Neural cell (in vitro differentiated cells): ENCODE measurements around the gene TSPAN11. TPM values are rescaled to one million over a fixed set of nuclear protein-coding genes. Genes with fewer than 3 reads are reported as not detected.

Source experiments
- H2AFZ ChIP-seq: fragments of 200-600, 300-800 bp; sonication (generic), shearing (Covaris generic); 2 replicates; pipeline ENCODE4 v1.6.0; 2014; ENCODE audit warnings: low read depth, mild to moderate bottlenecking, antibody characterized with exemption, low read length, moderate library complexity
- H3F3A ChIP-seq: fragments of 200-600 bp; shearing (Covaris generic); 2 replicates; pipeline ENCODE4 v1.6.1; 2016; ENCODE audit warnings: mild to moderate bottlenecking, moderate library complexity, mixed read lengths, antibody characterized with exemption, low read length; ENCODE audit not compliant: insufficient read depth, poor library complexity, severe bottlenecking
- H3K27ac ChIP-seq: fragments of 200-600, 300-800 bp; sonication (generic), shearing (Covaris generic); 2 replicates; pipeline ENCODE4 v1.5.1; 2014; ENCODE audit warnings: mild to moderate bottlenecking, low read length, moderate library complexity
- H3K27me3 ChIP-seq: fragments of 300-800, 200-600 bp; sonication (generic), shearing (Covaris generic); 2 replicates; pipeline ENCODE4 v1.6.0; 2014; ENCODE audit warnings: mild to moderate bottlenecking, low read depth, low read length, moderate library complexity; ENCODE audit not compliant: insufficient read depth
- H3K36me3 ChIP-seq: fragments of 300-800, 200-600 bp; sonication (generic), shearing (Covaris generic); 2 replicates; pipeline ENCODE4 v1.5.1; 2014; ENCODE audit warnings: mild to moderate bottlenecking, antibody characterized with exemption, low read length, moderate library complexity; ENCODE audit not compliant: insufficient read depth
- H3K4me2 ChIP-seq: fragments of 300-800, 200-600 bp; sonication (generic), shearing (Covaris generic); 2 replicates; pipeline ENCODE4 v1.6.0; 2014; ENCODE audit warnings: mild to moderate bottlenecking, low read length
- H3K4me3 ChIP-seq: fragments of 300-800, 200-600 bp; sonication (generic), shearing (Covaris generic); 2 replicates; pipeline ENCODE4 v1.5.1; 2014; ENCODE audit warnings: mild to moderate bottlenecking, low read length, moderate library complexity
- H3K79me2 ChIP-seq: fragments of 200-600 bp; shearing (Covaris generic); replicated peaks from 2 replicates; pipeline ENCODE4 v1.6.0; 2014; ENCODE audit warnings: mild to moderate bottlenecking, low read length, moderate library complexity; ENCODE audit not compliant: insufficient read depth
- H3K9ac ChIP-seq: fragments of 300-800, 200-600 bp; sonication (generic), shearing (Covaris generic); 2 replicates; pipeline ENCODE4 v1.6.1; 2016; ENCODE audit warnings: mild to moderate bottlenecking, low read length, mixed read lengths
- H3K9me2 ChIP-seq: fragments of 200-600 bp; shearing (Covaris generic); 2 replicates; pipeline ENCODE4 v1.6.1; 2016; ENCODE audit warnings: mild to moderate bottlenecking, low read length, mixed read lengths; ENCODE audit not compliant: insufficient read depth
- H3K9me3 ChIP-seq: fragments of 200-600, 300-800 bp; sonication (generic), shearing (Covaris generic); 2 replicates; pipeline ENCODE4 v1.6.1; 2016; ENCODE audit warnings: mild to moderate bottlenecking, mixed run types, low read length, moderate library complexity, mixed read lengths
- H4K20me1 ChIP-seq: fragments of 200-600 bp; shearing (Covaris generic); 2 replicates; pipeline ENCODE4 v1.6.1; 2016; ENCODE audit warnings: mild to moderate bottlenecking, mixed run types; ENCODE audit not compliant: insufficient read depth
- EP300 ChIP-seq: fragments of 450-650 bp; conservative IDR thresholded peaks from 2 replicates; pipeline ENCODE4 v1.6.1; 2014; ENCODE audit warnings: antibody characterized with exemption, mild to moderate bottlenecking, moderate library complexity; ENCODE audit not compliant: poor library complexity, severe bottlenecking
- EZH2 ChIP-seq: fragments of 200-600, 300-800 bp; shearing (Covaris generic), sonication (generic); IDR thresholded peaks from 2 replicates; pipeline ENCODE4 v1.6.1; 2014; ENCODE audit warnings: antibody characterized with exemption, low read length, borderline replicate concordance, mild to moderate bottlenecking; ENCODE audit not compliant: insufficient read depth, poor library complexity, severe bottlenecking
- MXI1 ChIP-seq: fragments of 450-650 bp; conservative IDR thresholded peaks from 2 replicates; pipeline ENCODE4 v1.6.1; 2014; ENCODE audit warnings: antibody characterized with exemption, mild to moderate bottlenecking; ENCODE audit not compliant: poor library complexity, severe bottlenecking
- POLR2AphosphoS5 ChIP-seq: IDR thresholded peaks from 2 replicates; pipeline ENCODE4 v1.6.1; 2012
- RAD21 ChIP-seq: fragments of 450-650 bp; conservative IDR thresholded peaks from 2 replicates; pipeline ENCODE4 v1.6.1; 2014; ENCODE audit warnings: antibody characterized with exemption, mild to moderate bottlenecking, moderate library complexity
- SMC3 ChIP-seq: fragments of 450-650 bp; conservative IDR thresholded peaks from 2 replicates; pipeline ENCODE4 v1.6.1; 2014; ENCODE audit warnings: antibody characterized with exemption, mild to moderate bottlenecking, moderate library complexity; ENCODE audit not compliant: poor library complexity
- TAF1 ChIP-seq: IDR thresholded peaks from 2 replicates; pipeline ENCODE4 v1.6.1; 2012; ENCODE audit warnings: low read depth
- polyA plus RNA-seq: library from polyadenylated mRNA; depleted of rRNA; stranded (reverse); fragments of >200 nt; gene quantifications from 2 replicates; pipeline ENCODE4 v1.2.3, GENCODE V29; 2014
- TF ChIP-seq, protein P1 (sequence below): fragments of 450-650 bp; IDR thresholded peaks from 2 replicates; pipeline ENCODE4 v1.5.1; 2014; ENCODE audit warnings: antibody characterized with exemption, mild to moderate bottlenecking, moderate library complexity; ENCODE audit not compliant: poor library complexity, severe bottlenecking
- TF ChIP-seq, protein P2 (sequence below): IDR thresholded peaks from 2 replicates; pipeline ENCODE4 v1.6.1; 2012; ENCODE audit warnings: borderline replicate concordance

TSPAN11 gene
- polyA plus RNA-seq, 1 donor from 2014 or later, result 5.6 TPM

DNA sequence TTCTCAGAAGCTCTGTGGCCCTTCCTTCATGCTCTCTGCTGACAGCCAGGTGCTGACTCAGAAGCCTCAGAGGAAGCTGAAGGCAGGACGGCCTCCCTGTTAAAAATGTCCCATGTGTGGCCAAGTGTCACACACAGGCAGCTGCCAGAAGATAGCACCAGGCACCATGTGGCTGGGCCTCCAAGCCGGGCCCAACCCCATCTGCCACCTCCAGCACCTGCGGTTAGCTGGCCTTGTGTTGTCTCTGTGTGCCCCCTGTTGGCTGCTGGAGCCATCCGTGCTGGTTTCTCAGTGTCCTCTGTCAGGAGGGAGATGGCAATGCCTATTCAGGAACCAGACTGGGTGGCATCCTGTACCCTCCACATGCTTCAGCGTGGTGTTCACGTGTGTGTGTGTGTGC is 63.2 kb downstream of the TSPAN11 start:
- Histone ChIP-seq H3K36me3 (no peaks in the 10 kb centered on the region), H3F3A (no peaks in the 10 kb centered on the region), H3K9ac (no peak overlapping the region), H3K9me3 (no peaks in the 10 kb centered on the region), H3K27me3 (no peaks in the 10 kb centered on the region), H2AFZ (no peak overlapping the region), H3K4me3 (no peak overlapping the region), H3K27ac (no peak overlapping the region), H3K4me2 (no peak overlapping the region), H3K9me2 (no peaks in the 10 kb centered on the region), H4K20me1 (no peaks in the 10 kb centered on the region), H3K79me2 (no peaks in the 10 kb centered on the region)
- TF ChIP-seq, protein P1, sequence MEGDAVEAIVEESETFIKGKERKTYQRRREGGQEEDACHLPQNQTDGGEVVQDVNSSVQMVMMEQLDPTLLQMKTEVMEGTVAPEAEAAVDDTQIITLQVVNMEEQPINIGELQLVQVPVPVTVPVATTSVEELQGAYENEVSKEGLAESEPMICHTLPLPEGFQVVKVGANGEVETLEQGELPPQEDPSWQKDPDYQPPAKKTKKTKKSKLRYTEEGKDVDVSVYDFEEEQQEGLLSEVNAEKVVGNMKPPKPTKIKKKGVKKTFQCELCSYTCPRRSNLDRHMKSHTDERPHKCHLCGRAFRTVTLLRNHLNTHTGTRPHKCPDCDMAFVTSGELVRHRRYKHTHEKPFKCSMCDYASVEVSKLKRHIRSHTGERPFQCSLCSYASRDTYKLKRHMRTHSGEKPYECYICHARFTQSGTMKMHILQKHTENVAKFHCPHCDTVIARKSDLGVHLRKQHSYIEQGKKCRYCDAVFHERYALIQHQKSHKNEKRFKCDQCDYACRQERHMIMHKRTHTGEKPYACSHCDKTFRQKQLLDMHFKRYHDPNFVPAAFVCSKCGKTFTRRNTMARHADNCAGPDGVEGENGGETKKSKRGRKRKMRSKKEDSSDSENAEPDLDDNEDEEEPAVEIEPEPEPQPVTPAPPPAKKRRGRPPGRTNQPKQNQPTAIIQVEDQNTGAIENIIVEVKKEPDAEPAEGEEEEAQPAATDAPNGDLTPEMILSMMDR, result no peak
- TF ChIP-seq MXI1 (no peak), RAD21 (no peak), SMC3 (no peak), TAF1 (no peak), EP300 (no peak), POLR2AphosphoS5 (no peak), EZH2 (no peak)
- TF ChIP-seq, protein P2, sequence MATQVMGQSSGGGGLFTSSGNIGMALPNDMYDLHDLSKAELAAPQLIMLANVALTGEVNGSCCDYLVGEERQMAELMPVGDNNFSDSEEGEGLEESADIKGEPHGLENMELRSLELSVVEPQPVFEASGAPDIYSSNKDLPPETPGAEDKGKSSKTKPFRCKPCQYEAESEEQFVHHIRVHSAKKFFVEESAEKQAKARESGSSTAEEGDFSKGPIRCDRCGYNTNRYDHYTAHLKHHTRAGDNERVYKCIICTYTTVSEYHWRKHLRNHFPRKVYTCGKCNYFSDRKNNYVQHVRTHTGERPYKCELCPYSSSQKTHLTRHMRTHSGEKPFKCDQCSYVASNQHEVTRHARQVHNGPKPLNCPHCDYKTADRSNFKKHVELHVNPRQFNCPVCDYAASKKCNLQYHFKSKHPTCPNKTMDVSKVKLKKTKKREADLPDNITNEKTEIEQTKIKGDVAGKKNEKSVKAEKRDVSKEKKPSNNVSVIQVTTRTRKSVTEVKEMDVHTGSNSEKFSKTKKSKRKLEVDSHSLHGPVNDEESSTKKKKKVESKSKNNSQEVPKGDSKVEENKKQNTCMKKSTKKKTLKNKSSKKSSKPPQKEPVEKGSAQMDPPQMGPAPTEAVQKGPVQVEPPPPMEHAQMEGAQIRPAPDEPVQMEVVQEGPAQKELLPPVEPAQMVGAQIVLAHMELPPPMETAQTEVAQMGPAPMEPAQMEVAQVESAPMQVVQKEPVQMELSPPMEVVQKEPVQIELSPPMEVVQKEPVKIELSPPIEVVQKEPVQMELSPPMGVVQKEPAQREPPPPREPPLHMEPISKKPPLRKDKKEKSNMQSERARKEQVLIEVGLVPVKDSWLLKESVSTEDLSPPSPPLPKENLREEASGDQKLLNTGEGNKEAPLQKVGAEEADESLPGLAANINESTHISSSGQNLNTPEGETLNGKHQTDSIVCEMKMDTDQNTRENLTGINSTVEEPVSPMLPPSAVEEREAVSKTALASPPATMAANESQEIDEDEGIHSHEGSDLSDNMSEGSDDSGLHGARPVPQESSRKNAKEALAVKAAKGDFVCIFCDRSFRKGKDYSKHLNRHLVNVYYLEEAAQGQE, result no peak

GRCh38 chr12:30990316-30990715 is 63.8 kb downstream of the TSPAN11 start:
- H3K79me2 ChIP-seq, result no peaks in the 10 kb centered on the region
- no peaks in the 10 kb centered on the region for H3K36me3 ChIP-seq
- no peak overlapping the region for H2AFZ ChIP-seq
- H3K9me2 ChIP-seq, result no peaks in the 10 kb centered on the region
- H3K9me3 ChIP-seq, result no peaks in the 10 kb centered on the region
- TF ChIP-seq, protein P2, result no peak
- no peak for TF ChIP-seq POLR2AphosphoS5
- TF ChIP-seq EP300, result no peak
- no peak for TF ChIP-seq TAF1
- TF ChIP-seq, protein P1, result no peak
- no peaks in the 10 kb centered on the region for H3K27me3 ChIP-seq
- no peak overlapping the region for H3K4me2 ChIP-seq
- H3K4me3 ChIP-seq, result no peak overlapping the region
- H3K9ac ChIP-seq, result no peak overlapping the region
- no peaks in the 10 kb centered on the region for H3F3A ChIP-seq
- no peaks in the 10 kb centered on the region for H4K20me1 ChIP-seq
- no peak overlapping the region for H3K27ac ChIP-seq
